ENCODE data around the gene LILRB4. TPM values are rescaled to one million over a fixed set of nuclear protein-coding genes. Genes with fewer than 3 reads are reported as not detected.
"Not testable (repeated sequence)": the region's sequence is repeated elsewhere in the genome, so short reads cannot be mapped to it uniquely, and the experiment has no call there.

LILRB4 gene
- total RNA-seq, 1 experiment from 2014 or later: not detected

DNA sequence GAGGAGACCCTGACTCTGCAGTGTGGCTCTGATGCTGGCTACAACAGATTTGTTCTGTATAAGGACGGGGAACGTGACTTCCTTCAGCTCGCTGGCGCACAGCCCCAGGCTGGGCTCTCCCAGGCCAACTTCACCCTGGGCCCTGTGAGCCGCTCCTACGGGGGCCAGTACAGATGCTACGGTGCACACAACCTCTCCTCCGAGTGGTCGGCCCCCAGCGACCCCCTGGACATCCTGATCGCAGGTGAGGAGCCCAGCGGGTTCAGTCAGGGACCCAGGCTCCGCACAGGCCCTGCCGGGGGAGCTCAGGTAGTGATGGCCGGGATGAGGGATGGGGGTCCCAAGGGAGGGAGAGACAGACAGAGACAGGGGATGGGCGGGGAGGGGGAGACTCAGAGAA is 30.3 kb upstream of the LILRB4 start:
- peaks cover 53% of the 10 kb centered on the region for H3K9me3 ChIP-seq (ENCODE audit: control insufficient read depth, low read depth, low read length)

More for the DNA sequence above, 30.3 kb upstream of the LILRB4 start:
- not testable (repeated sequence) for H2BK20ac ChIP-seq (ENCODE audit: low read depth, low read length, poor library complexity, severe bottlenecking); H3K23me2 ChIP-seq (ENCODE audit: insufficient read length, low read depth, low read length, poor library complexity, severe bottlenecking); H4K91ac ChIP-seq (ENCODE audit: insufficient read length, low read depth, low read length); H3K79me1 ChIP-seq (ENCODE audit: insufficient read depth, low read depth, low read length, poor library complexity, severe bottlenecking); H3K56ac ChIP-seq (ENCODE audit: insufficient read length, low read depth, low read length); H3K14ac ChIP-seq (ENCODE audit: insufficient read depth, low read length); H2AK5ac ChIP-seq (ENCODE audit: insufficient read length, low read length); H3K4me2 ChIP-seq (ENCODE audit: insufficient read depth, insufficient read length, low read length); H2BK12ac ChIP-seq (ENCODE audit: insufficient read length, low read depth, low read length); H2BK5ac ChIP-seq (ENCODE audit: insufficient read length, low read length); DNase-seq; H2BK15ac ChIP-seq (ENCODE audit: low read depth, low read length); H3K27ac ChIP-seq (ENCODE audit: insufficient read length, low read depth, low read length); H3K27me3 Mint-ChIP-seq (ENCODE audit: low read depth); H3K4me1 Mint-ChIP-seq; H4K8ac ChIP-seq (replicated peaks; ENCODE audit: insufficient read length, low read depth, low read length); H3K79me2 ChIP-seq (ENCODE audit: insufficient read depth, low read length); H4K5ac ChIP-seq (ENCODE audit: insufficient read length, low read depth, low read length); H3K4me1 ChIP-seq (ENCODE audit: insufficient read depth, low read length); H3K27ac Mint-ChIP-seq; H3T11ph ChIP-seq (ENCODE audit: low read length); H3K18ac ChIP-seq (ENCODE audit: insufficient read length, low read depth, low read length); H3K4me3 Mint-ChIP-seq; H3K9ac ChIP-seq (ENCODE audit: extremely low read depth, insufficient read length, low read length); H2BK120ac ChIP-seq (ENCODE audit: low read depth, low read length, poor library complexity, severe bottlenecking); H3K23ac ChIP-seq (ENCODE audit: insufficient read length, low read depth, low read length); H3K4ac ChIP-seq (ENCODE audit: low read depth, low read length); H4K20me1 ChIP-seq (ENCODE audit: control insufficient read depth, insufficient read depth, insufficient read length); H2AFZ ChIP-seq (ENCODE audit: low read length); H3K27me3 ChIP-seq (ENCODE audit: insufficient read depth, low read length)
- H3K36me3 Mint-ChIP-seq (ENCODE audit: insufficient read depth in 1 of 3, low read depth in 3 of 3): peaks cover 0 to 26% (median 11%) of the 10 kb centered on the region in 3 experiments; a peak in 5 of 7 replicates
- no CpG with 5 or more reads among the region's 16 CpGs for WGBS (ENCODE audit: extremely low coverage, insufficient read length, low lambda C conversion rate)
- peaks cover 86 to 95% of the 10 kb centered on the region in 2 experiments for H3K9me3 Mint-ChIP-seq

All from H9 (cell line).